ENCODE results near the gene CNNM3. TPM values are rescaled to one million over a fixed set of nuclear protein-coding genes. Genes with fewer than 3 reads are reported as not detected.
"Not testable (repeated sequence)": the region's sequence is repeated elsewhere in the genome, so short reads cannot be mapped to it uniquely, and the experiment has no call there.

CNNM3 gene
- total RNA-seq, 1 experiment from 2014 or later: 6.1 TPM

- DNase-seq (ENCODE audit: low read depth): no peak
These were observed 17.1 kb upstream of the CNNM3 start for GRCh38 chr2:96798733-96799622.

GRCh38 chr2:96799623-96799935 is 16.5 kb upstream of the CNNM3 start:
- DNase-seq (ENCODE audit: low read depth): no peak

- no peak for DNase-seq (ENCODE audit: low read depth)
These were observed 15.7 kb upstream of the CNNM3 start for GRCh38 chr2:96800061-96801004.

- DNase-seq (ENCODE audit: low read depth): peak; percentile 53
These were observed 14.9 kb upstream of the CNNM3 start for GRCh38 chr2:96801005-96801785.

GRCh38 chr2:96801786-96802595 is 14.1 kb upstream of the CNNM3 start:
- DNase-seq (ENCODE audit: low read depth): no peak

GRCh38 chr2:96802721-96803120 is 13.3 kb upstream of the CNNM3 start:
- DNase-seq (ENCODE audit: low read depth): no peak

GRCh38 chr2:96804986-96805385 is 11.1 kb upstream of the CNNM3 start:
- DNase-seq (ENCODE audit: low read depth): no peak

GRCh38 chr2:96805946-96806345 is 10.1 kb upstream of the CNNM3 start:
- DNase-seq (ENCODE audit: low read depth): not testable (repeated sequence)

- no peak for DNase-seq (ENCODE audit: low read depth)
These were observed 9.5 kb upstream of the CNNM3 start for GRCh38 chr2:96806468-96807126.

- DNase-seq (ENCODE audit: low read depth): no peak
These were observed 9.0 kb upstream of the CNNM3 start for GRCh38 chr2:96807127-96807471.

GRCh38 chr2:96808176-96808837 is 7.8 kb upstream of the CNNM3 start:
- DNase-seq (ENCODE audit: low read depth): no peak

- no peak for DNase-seq (ENCODE audit: low read depth)
These were observed 6.7 kb upstream of the CNNM3 start for GRCh38 chr2:96809216-96809882.

GRCh38 chr2:96809951-96810782 is 5.9 kb upstream of the CNNM3 start:
- no peak for DNase-seq (ENCODE audit: low read depth)

GRCh38 chr2:96810783-96811192 is 5.3 kb upstream of the CNNM3 start:
- no peak for DNase-seq (ENCODE audit: low read depth)

- no peak for DNase-seq (ENCODE audit: low read depth)
These were observed 4.2 kb upstream of the CNNM3 start for GRCh38 chr2:96811917-96812316.

GRCh38 chr2:96813656-96814055 is 2.4 kb upstream of the CNNM3 start:
- DNase-seq (ENCODE audit: low read depth): no peak

GRCh38 chr2:96815326-96816126 is 542 bp upstream of the CNNM3 start:
- peak; percentile 15 for DNase-seq (ENCODE audit: low read depth)
